Cerebellar cortex (tissue), 1 donor: Measurements from ENCODE around the gene ADAMTS3.

Source experiments
- DNase-seq: peaks from one replicate; pipeline ENCODE4 v3.0.0-alpha.2; 2015; ENCODE audit warnings: low spot score

The ADAMTS3 gene

DNA sequence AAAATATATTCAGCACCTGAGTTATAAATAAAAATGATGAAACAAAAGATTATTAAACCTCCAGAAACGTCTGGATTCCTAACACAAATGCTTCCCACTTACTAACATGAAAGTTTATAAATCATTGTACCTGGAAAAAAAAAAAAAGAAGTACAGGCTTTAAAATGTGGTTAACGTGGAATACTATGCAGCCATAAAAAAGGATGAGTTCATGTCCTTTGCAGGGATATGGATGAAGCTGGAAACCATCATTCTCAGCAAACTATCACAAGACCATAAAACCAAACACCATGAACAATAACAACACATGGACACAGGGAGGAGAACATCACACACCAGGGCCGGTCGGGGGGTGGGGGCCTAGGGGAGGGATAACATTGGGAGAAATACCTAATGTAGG, 160.5 kb downstream of the ADAMTS3 start:
- no peak for DNase-seq

DNA sequence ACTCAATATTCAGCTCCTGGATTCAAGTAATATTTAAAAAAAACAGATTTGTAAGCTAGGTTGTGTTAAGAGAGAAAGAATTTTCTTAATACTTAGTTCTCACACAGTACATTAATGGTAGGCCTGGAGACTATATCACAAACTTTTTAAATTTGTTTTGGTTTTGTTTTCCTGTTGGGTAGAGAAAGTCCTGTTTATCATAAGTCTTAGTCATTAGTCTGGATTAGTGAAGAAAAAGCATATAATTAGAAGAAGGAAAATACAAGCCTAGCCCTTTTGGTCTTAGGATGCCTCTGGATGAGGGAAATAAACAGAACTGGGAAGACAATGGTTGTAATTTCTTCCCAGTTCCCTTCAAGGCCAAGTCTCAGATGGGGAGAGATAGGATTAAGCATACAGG, 163.6 kb downstream of the ADAMTS3 start:
- no peak for DNase-seq

GRCh38 chr4:72397314-72397713, 171.7 kb downstream of the ADAMTS3 start:
- no peak for DNase-seq

DNA sequence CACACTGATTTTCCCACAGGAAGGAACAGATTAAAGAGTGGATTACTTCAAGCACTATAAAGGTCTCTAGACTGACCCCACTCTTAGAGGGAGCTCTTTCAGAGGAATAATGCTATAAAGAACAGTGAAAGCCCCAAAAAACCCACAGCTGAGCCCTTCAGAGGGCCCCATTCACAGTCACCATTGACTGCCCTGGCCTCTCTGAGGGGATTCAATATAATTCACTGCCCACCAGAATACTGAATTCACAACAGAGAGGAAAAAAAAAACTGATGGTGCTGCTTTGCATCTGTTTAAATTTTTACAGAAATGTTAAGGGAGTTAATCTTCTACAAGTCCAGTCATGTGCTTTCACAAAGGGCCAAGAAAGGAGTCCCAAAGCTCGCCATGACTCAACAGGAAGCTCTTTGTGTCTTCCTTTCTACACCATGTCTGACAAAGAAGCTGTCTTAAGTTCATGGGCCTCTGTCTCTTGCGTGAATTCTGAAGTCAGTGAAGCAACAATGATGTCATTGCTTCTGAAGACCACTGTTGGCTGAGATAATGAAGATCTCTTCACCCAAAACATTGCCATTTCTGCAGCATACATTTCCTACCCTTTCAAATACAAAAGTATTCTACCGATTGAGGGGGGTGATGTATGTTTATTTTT, 174.9 kb downstream of the ADAMTS3 start:
- DNase-seq: no peak

DNA sequence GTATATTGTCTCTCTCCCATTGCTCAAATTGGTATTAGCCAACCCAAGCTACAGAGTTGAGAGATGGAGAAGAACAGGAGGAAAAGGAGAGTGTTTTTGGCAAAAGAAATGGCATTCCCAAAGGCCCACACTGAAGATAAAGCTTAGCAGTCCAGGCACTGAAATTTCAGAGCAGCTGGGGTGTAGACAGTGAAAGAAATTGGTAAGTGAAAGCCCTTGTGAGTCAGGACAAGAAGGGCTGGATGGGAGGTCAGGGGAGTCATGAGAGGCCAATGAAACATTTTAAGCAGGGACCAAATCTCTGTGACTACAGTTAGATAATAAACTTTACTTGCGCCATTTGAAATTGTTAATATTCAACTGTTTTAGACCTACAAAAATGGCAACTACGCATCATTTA, 177.7 kb downstream of the ADAMTS3 start:
- DNase-seq: no peak

GRCh38 chr4:72390409-72390808, 178.6 kb downstream of the ADAMTS3 start:
- DNase-seq: no peak

DNA sequence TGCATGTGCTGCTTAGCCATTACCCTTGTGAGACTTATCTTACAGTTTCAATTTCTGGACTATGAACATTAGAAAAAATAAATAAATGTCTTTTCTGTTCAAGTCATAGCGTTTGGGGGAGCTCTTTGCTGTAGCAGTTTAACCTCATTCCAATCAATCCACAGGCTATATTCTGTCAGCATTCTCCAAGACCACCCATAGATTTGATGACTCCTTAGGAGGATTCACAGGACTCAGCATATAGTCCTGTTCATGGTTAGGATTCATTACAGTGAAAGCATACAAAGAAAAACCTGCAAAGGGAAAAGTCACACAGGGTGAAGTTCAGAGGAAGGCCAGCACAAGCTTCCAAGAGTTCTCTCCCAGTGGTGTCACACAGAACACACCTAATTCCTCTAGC, 180.5 kb downstream of the ADAMTS3 start:
- DNase-seq: no peak

GRCh38 chr4:72387959-72388358, 181.1 kb downstream of the ADAMTS3 start:
- DNase-seq: no peak

DNA sequence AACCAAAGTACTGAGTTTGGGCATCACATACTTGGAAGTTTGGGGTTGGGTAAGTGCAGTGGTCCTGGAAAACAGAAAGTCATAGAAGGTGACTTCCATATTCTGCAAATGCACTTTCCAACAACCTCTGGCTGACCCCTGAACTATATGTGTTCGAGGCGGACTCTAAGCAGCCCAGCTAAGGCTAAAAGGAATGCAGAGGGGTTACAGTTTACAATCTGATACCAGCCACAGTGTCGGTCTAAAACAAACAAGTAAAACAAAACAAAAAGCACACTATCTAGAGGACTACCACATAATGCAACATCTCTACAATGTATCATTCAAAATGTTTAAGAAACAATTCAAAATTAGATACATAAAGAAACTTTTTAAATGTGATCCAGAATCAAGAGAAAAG, 185.6 kb downstream of the ADAMTS3 start:
- no peak for DNase-seq

GRCh38 chr4:72378901-72379300, 190.1 kb downstream of the ADAMTS3 start:
- no peak for DNase-seq

GRCh38 chr4:72377491-72378194, 191.4 kb downstream of the ADAMTS3 start:
- no peak for DNase-seq

GRCh38 chr4:72376901-72377300, 192.1 kb downstream of the ADAMTS3 start:
- DNase-seq: no peak

GRCh38 chr4:72375073-72375736, 193.8 kb downstream of the ADAMTS3 start:
- no peak for DNase-seq

DNA sequence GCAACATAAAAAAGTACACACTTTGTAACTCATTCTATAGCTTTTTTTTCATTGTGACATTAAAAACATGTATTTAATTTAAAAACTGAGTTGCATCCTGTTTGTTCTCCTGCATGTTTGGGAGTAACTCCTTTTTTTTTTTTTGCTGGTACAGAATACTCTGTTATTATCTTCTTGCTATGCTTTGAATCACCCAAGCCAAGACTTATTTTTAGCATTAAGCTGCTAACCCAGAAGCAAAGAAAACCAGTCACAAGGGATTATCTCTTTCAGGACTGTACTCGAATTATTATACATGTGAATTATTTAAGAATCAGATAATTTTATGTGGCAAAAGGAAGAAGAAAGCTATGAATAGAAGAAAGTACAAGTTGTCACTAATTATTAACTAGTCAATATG, 194.9 kb downstream of the ADAMTS3 start:
- DNase-seq: no peak

DNA sequence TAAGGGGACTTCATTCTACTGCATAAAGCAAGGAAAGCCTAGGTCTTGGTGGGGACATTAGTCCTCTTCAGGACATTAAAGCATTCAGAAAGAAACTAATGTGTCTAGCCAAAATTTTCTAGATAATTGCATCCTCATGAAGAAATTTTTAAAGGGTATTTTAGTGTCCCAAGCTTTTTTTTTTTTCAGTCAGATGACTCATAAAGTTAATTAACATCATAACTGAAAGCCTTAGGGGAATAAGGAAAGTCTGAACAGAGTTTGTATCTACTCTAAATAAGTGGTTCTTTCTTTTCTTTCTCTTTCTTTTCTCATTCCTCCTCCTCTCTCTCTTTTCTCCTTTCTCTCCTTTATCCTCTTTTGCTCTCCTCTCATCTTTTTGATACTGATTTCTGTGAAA, 202.4 kb downstream of the ADAMTS3 start:
- no peak for DNase-seq

DNA sequence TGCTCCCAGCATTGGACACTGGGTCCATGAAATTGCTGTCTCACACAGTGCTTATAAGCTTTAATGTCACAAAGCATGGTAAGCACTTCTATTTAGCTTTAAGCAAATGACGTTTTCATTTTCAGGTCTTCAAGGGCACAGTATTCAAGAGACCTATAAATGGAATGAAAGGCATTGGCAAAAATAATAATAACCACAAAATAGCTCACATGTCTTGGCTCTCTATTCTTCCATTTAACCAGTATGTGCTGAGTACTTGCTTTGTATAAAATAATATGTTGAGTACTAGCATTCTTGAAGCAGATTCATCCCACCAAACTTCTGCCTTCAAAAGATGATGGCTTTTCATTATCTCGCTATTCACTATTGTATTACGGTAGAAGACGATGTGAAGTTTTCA, 203.0 kb downstream of the ADAMTS3 start:
- DNase-seq: no peak

GRCh38 chr4:72365016-72365415, 204.0 kb downstream of the ADAMTS3 start:
- no peak for DNase-seq

DNA sequence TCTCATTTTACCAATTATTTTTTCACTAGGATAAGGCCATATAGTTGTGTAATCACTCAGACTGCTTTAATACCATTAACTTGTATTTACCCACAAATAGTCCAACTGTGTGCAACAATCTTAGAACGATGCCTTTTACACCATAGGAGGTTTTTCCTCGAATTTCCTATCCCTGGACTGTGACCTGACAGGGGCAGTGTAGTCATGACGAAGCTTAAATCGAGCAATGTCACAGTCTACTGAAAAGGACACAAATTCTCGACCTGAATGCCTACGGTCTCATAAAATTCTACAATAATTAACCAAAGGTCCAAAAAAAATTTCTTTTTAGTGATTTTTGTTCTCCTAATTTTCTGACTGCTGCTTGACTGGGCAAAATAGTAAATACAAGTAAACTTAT, 208.9 kb downstream of the ADAMTS3 start:
- DNase-seq: no peak

GRCh38 chr4:72358483-72358882, 210.5 kb downstream of the ADAMTS3 start:
- no peak for DNase-seq

- no peak for DNase-seq
Measured at GRCh38 chr4:72357908-72358307, 211.1 kb downstream of the ADAMTS3 start.

DNA sequence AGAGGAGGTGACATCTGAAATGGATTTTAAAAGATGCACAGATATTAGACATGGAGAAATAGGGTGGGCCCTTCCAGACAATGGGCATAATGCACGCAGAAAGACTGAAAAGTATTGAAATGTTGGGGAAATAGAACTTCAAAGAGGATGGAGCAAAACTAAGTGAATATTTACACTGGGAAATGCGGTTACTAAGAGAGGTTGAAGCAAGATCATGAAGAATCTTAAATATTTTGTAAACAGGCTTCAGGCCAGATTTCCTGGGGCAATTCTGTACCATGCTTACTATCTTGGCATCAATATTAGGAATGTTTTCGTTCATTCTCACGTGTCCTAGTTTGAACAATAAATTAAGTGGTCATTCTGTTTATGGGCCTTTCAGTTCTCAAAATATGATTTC, 216.3 kb downstream of the ADAMTS3 start:
- no peak for DNase-seq

DNA sequence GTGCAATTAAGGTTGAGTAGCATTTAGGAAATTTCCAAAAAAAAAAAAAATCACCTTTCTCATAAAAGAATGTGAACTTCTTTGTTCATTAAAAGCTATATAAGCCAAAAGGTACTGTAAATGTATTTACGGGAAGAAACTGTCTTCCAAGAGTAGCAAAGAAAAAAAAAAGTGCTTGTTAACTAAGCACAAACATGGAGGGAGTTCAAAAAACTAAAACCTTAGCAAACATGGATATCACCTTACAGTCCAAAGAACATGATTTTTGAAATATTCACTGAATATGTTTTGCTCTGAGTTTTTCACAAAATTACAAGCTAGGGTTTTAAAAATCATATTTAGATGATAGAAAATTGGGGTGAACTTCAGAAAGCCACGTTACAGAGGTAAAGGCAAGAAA, 217.5 kb downstream of the ADAMTS3 start:
- no peak for DNase-seq

GRCh38 chr4:72348701-72349100, 220.3 kb downstream of the ADAMTS3 start:
- DNase-seq: no peak
